ENCODE data around the gene INTU.
A peak's percentile ranks its signal among the peaks of the same experiment; 100 is the strongest.

The INTU gene

GRCh38 chr4:127604949-127605709, 27.6 kb upstream of the INTU start:
- H3K27ac ChIP-seq (ENCODE audit: insufficient read depth in 1 of 2, low read depth in 1 of 2, low read length in 2 of 2, poor library complexity in 1 of 2, severe bottlenecking in 2 of 2) = no peak overlapping the region
- DNase-seq = peak; percentile 43 to 74 (median 68)
- ChIA-PET CTCF (interaction anchor here (1.0 to 6.9 kb wide), 5 partner anchors 10 to 125 kb away, joined by 3 to 112 read pairs (median 5); partner anchors contain the start of gene SLC25A31), POLR2A (no interaction called here)
- H3K4me3 ChIP-seq (ENCODE audit: control insufficient read depth in 1 of 7, extremely low read depth in 1 of 7, insufficient read depth in 4 of 7, low read depth in 2 of 7, low read length in 6 of 7) = no peak overlapping the region
- no peaks in the 10 kb centered on the region for H3K4me1 ChIP-seq (ENCODE audit: control extremely low read depth in 1 of 4, control insufficient read depth in 4 of 4, insufficient read depth in 4 of 4, low read length in 3 of 4)
- 17% methylated on average over 4 of the region's 6 CpGs for WGBS (ENCODE audit: insufficient coverage)
- peaks cover 0 to 12% (median 5%) of the 10 kb centered on the region in 5 experiments for H3K27me3 ChIP-seq (replicated peaks in 2 of 5; ENCODE audit: control insufficient read depth in 4 of 5, insufficient read depth in 5 of 5, low read length in 4 of 5)
- no peaks in the 10 kb centered on the region for H3K9me3 ChIP-seq (ENCODE audit: control extremely low read depth in 1 of 5, control insufficient read depth in 4 of 5, insufficient read depth in 2 of 5, low read depth in 1 of 5, low read length in 4 of 5)
- no peaks in the 10 kb centered on the region for H3K36me3 ChIP-seq (ENCODE audit: control insufficient read depth in 4 of 4, insufficient read depth in 4 of 4, low read length in 3 of 4)

- H3K27me3 ChIP-seq (replicated peaks in 2 of 5; ENCODE audit: control insufficient read depth in 4 of 5, insufficient read depth in 5 of 5, low read length in 4 of 5) = peaks cover 0 to 12% (median 5%) of the 10 kb centered on the region in 5 experiments
- no peaks in the 10 kb centered on the region for H3K36me3 ChIP-seq (ENCODE audit: control insufficient read depth in 4 of 4, insufficient read depth in 4 of 4, low read length in 3 of 4)
- DNase-seq = no peak
- H3K4me3 ChIP-seq (ENCODE audit: control insufficient read depth in 1 of 7, extremely low read depth in 1 of 7, insufficient read depth in 4 of 7, low read depth in 2 of 7, low read length in 6 of 7) = no peak overlapping the region
- H3K9me3 ChIP-seq (ENCODE audit: control extremely low read depth in 1 of 5, control insufficient read depth in 4 of 5, insufficient read depth in 2 of 5, low read depth in 1 of 5, low read length in 4 of 5) = no peaks in the 10 kb centered on the region
- CTCF ChIA-PET = interaction anchor here (0.8 to 6.9 kb wide), 7 partner anchors 8 to 123 kb away, joined by 3 to 112 read pairs (median 3); partner anchors contain the start of gene SLC25A31
- no peaks in the 10 kb centered on the region for H3K4me1 ChIP-seq (ENCODE audit: control extremely low read depth in 1 of 4, control insufficient read depth in 4 of 4, insufficient read depth in 4 of 4, low read length in 3 of 4)
- no peak overlapping the region for H3K27ac ChIP-seq (ENCODE audit: insufficient read depth in 1 of 2, low read depth in 1 of 2, low read length in 2 of 2, poor library complexity in 1 of 2, severe bottlenecking in 2 of 2)
- POLR2A ChIA-PET = no interaction called here
Measured at GRCh38 chr4:127606823-127607222, 25.9 kb upstream of the INTU start.

GRCh38 chr4:127609484-127609883, 23.3 kb upstream of the INTU start:
- WGBS (ENCODE audit: insufficient coverage) = 88% methylated on average over 5 of the region's 5 CpGs
- ChIA-PET POLR2A (no interaction called here), CTCF (interaction anchor here (6.9 kb wide), 1 partner anchor 121 kb away, joined by 112 read pairs; the partner anchor contains the start of gene SLC25A31)
- Histone ChIP-seq H3K4me3 (ENCODE audit: control insufficient read depth in 1 of 7, extremely low read depth in 1 of 7, insufficient read depth in 4 of 7, low read depth in 2 of 7, low read length in 6 of 7) (no peak overlapping the region), H3K27ac (ENCODE audit: insufficient read depth in 1 of 2, low read depth in 1 of 2, low read length in 2 of 2, poor library complexity in 1 of 2, severe bottlenecking in 2 of 2) (no peak overlapping the region), H3K9me3 (ENCODE audit: control extremely low read depth in 1 of 5, control insufficient read depth in 4 of 5, insufficient read depth in 2 of 5, low read depth in 1 of 5, low read length in 4 of 5) (no peaks in the 10 kb centered on the region), H3K36me3 (ENCODE audit: control insufficient read depth in 4 of 4, insufficient read depth in 4 of 4, low read length in 3 of 4) (no peaks in the 10 kb centered on the region), H3K27me3 (replicated peaks in 2 of 5; ENCODE audit: control insufficient read depth in 4 of 5, insufficient read depth in 5 of 5, low read length in 4 of 5) (peaks cover 0 to 9% (median 2%) of the 10 kb centered on the region in 5 experiments), H3K4me1 (ENCODE audit: control extremely low read depth in 1 of 4, control insufficient read depth in 4 of 4, insufficient read depth in 4 of 4, low read length in 3 of 4) (no peaks in the 10 kb centered on the region)
- no peak for DNase-seq

- Histone ChIP-seq H3K27ac (ENCODE audit: insufficient read depth in 1 of 2, low read depth in 1 of 2, low read length in 2 of 2, poor library complexity in 1 of 2, severe bottlenecking in 2 of 2) (no peak overlapping the region), H3K9me3 (ENCODE audit: control extremely low read depth in 1 of 5, control insufficient read depth in 4 of 5, insufficient read depth in 2 of 5, low read depth in 1 of 5, low read length in 4 of 5) (no peaks in the 10 kb centered on the region), H3K27me3 (replicated peaks in 2 of 5; ENCODE audit: control insufficient read depth in 4 of 5, insufficient read depth in 5 of 5, low read length in 4 of 5) (peaks cover 0 to 3% (median 0%) of the 10 kb centered on the region in 5 experiments), H3K4me3 (ENCODE audit: control insufficient read depth in 1 of 7, extremely low read depth in 1 of 7, insufficient read depth in 4 of 7, low read depth in 2 of 7, low read length in 6 of 7) (no peak overlapping the region), H3K36me3 (ENCODE audit: control insufficient read depth in 4 of 4, insufficient read depth in 4 of 4, low read length in 3 of 4) (no peaks in the 10 kb centered on the region), H3K4me1 (ENCODE audit: control extremely low read depth in 1 of 4, control insufficient read depth in 4 of 4, insufficient read depth in 4 of 4, low read length in 3 of 4) (no peaks in the 10 kb centered on the region)
- ChIA-PET CTCF (interaction anchor here (6.9 kb wide), 1 partner anchor 120 kb away, joined by 112 read pairs; the partner anchor contains the start of gene SLC25A31), POLR2A (no interaction called here)
- DNase-seq = no peak
- no CpG with 5 or more reads among the region's 3 CpGs for WGBS (ENCODE audit: insufficient coverage)
Measured at GRCh38 chr4:127610488-127610887, 22.3 kb upstream of the INTU start.

- no peaks in the 10 kb centered on the region for H3K9me3 ChIP-seq (ENCODE audit: control extremely low read depth in 1 of 5, control insufficient read depth in 4 of 5, insufficient read depth in 2 of 5, low read depth in 1 of 5, low read length in 4 of 5)
- DNase-seq = no peak
- H3K4me3 ChIP-seq (ENCODE audit: control insufficient read depth in 1 of 7, extremely low read depth in 1 of 7, insufficient read depth in 4 of 7, low read depth in 2 of 7, low read length in 6 of 7) = no peak overlapping the region
- WGBS (ENCODE audit: insufficient coverage) = 70% methylated on average over 2 of the region's 2 CpGs
- no peaks in the 10 kb centered on the region for H3K36me3 ChIP-seq (ENCODE audit: control insufficient read depth in 4 of 4, insufficient read depth in 4 of 4, low read length in 3 of 4)
- no peaks in the 10 kb centered on the region for H3K4me1 ChIP-seq (ENCODE audit: control extremely low read depth in 1 of 4, control insufficient read depth in 4 of 4, insufficient read depth in 4 of 4, low read length in 3 of 4)
- ChIA-PET POLR2A (no interaction called here), CTCF (interaction anchor here (3.7 kb wide), 1 partner anchor 116 kb away, joined by 15 read pairs; no protein-coding TSS in a partner anchor)
- H3K27me3 ChIP-seq (replicated peaks in 2 of 5; ENCODE audit: control insufficient read depth in 4 of 5, insufficient read depth in 5 of 5, low read length in 4 of 5) = peaks cover 4 to 22% (median 7%) of the 10 kb centered on the region in 5 experiments
- H3K27ac ChIP-seq (ENCODE audit: insufficient read depth in 1 of 2, low read depth in 1 of 2, low read length in 2 of 2, poor library complexity in 1 of 2, severe bottlenecking in 2 of 2) = no peak overlapping the region
Measured at GRCh38 chr4:127616898-127617297, 15.9 kb upstream of the INTU start.

- peaks cover 6 to 36% (median 12%) of the 10 kb centered on the region in 5 experiments for H3K27me3 ChIP-seq (replicated peaks in 2 of 5; ENCODE audit: control insufficient read depth in 4 of 5, insufficient read depth in 5 of 5, low read length in 4 of 5)
- POLR2A ChIA-PET = no interaction called here
- CTCF ChIA-PET = interaction anchor here (0.6 kb wide), 1 partner anchor 114 kb away, joined by 3 read pairs; no protein-coding TSS in a partner anchor
- no peak overlapping the region for H3K4me3 ChIP-seq (ENCODE audit: control insufficient read depth in 1 of 7, extremely low read depth in 1 of 7, insufficient read depth in 4 of 7, low read depth in 2 of 7, low read length in 6 of 7)
- DNase-seq = no peak
- no peaks in the 10 kb centered on the region for H3K9me3 ChIP-seq (ENCODE audit: control extremely low read depth in 1 of 5, control insufficient read depth in 4 of 5, insufficient read depth in 2 of 5, low read depth in 1 of 5, low read length in 4 of 5)
- H3K27ac ChIP-seq (ENCODE audit: insufficient read depth in 1 of 2, low read depth in 1 of 2, low read length in 2 of 2, poor library complexity in 1 of 2, severe bottlenecking in 2 of 2) = no peak overlapping the region
- no peaks in the 10 kb centered on the region for H3K36me3 ChIP-seq (ENCODE audit: control insufficient read depth in 4 of 4, insufficient read depth in 4 of 4, low read length in 3 of 4)
- H3K4me1 ChIP-seq (ENCODE audit: control extremely low read depth in 1 of 4, control insufficient read depth in 4 of 4, insufficient read depth in 4 of 4, low read length in 3 of 4) = peaks cover 0 to 15% (median 11%) of the 10 kb centered on the region in 4 experiments
Measured at GRCh38 chr4:127618427-127618826, 14.3 kb upstream of the INTU start.

GRCh38 chr4:127622621-127622920, 10.2 kb upstream of the INTU start:
- H3K4me3 ChIP-seq (ENCODE audit: control insufficient read depth in 1 of 7, extremely low read depth in 1 of 7, insufficient read depth in 4 of 7, low read depth in 2 of 7, low read length in 6 of 7) = peak overlapping the region; percentile 42 to 93 (median 65)
- peak in 1 of 3 donors; percentile 50 for DNase-seq
- H3K9me3 ChIP-seq (ENCODE audit: control extremely low read depth in 1 of 5, control insufficient read depth in 4 of 5, insufficient read depth in 2 of 5, low read depth in 1 of 5, low read length in 4 of 5) = no peaks in the 10 kb centered on the region
- ChIA-PET POLR2A (no interaction called here), CTCF (interaction anchor here (1.0 to 1.3 kb wide), 5 partner anchors 11 to 111 kb away, joined by 3 to 4 read pairs (median 3); partner anchors contain the start of gene INTU)
- H3K27me3 ChIP-seq (replicated peaks in 2 of 5; ENCODE audit: control insufficient read depth in 4 of 5, insufficient read depth in 5 of 5, low read length in 4 of 5) = peaks cover 12 to 46% (median 20%) of the 10 kb centered on the region in 5 experiments
- no peaks in the 10 kb centered on the region for H3K36me3 ChIP-seq (ENCODE audit: control insufficient read depth in 4 of 4, insufficient read depth in 4 of 4, low read length in 3 of 4)
- H3K27ac ChIP-seq (ENCODE audit: insufficient read depth in 1 of 2, low read depth in 1 of 2, low read length in 2 of 2, poor library complexity in 1 of 2, severe bottlenecking in 2 of 2) = no peak overlapping the region
- WGBS (ENCODE audit: insufficient coverage) = 6% methylated on average over 10 of the region's 12 CpGs
- H3K4me1 ChIP-seq (ENCODE audit: control extremely low read depth in 1 of 4, control insufficient read depth in 4 of 4, insufficient read depth in 4 of 4, low read length in 3 of 4) = peaks cover 0 to 18% (median 16%) of the 10 kb centered on the region in 4 experiments

Data from common myeloid progenitor, CD34-positive (primary cell).